ENCODE results near the gene SLC6A19. TPM values are rescaled to one million over a fixed set of nuclear protein-coding genes. Genes with fewer than 3 reads are reported as not detected.

Gene SLC6A19
- total and polyA plus RNA-seq, 4 donors, result 0.06 TPM; not detected in 3

- Histone ChIP-seq H3K27ac (ENCODE audit: low read depth in 1 of 2, low read length in 1 of 2) (no peak overlapping the region), H3K4me3 (no peak overlapping the region), H3K36me3 (ENCODE audit: control insufficient read depth in 4 of 4, insufficient read depth in 4 of 4, low read length in 4 of 4) (no peaks in the 10 kb centered on the region), H3K27me3 (ENCODE audit: control insufficient read depth in 3 of 3, insufficient read depth in 3 of 3, low read length in 2 of 3) (peaks cover 0 to 10% (median 7%) of the 10 kb centered on the region in 3 donors), H3K9ac (ENCODE audit: insufficient read depth in 1 of 2, low read length in 2 of 2) (no peak overlapping the region), H3K9me3 (ENCODE audit: control insufficient read depth in 4 of 4, insufficient read depth in 3 of 4, low read length in 3 of 4) (peaks cover 0 to 4% (median 0%) of the 10 kb centered on the region in 4 donors), H3K4me1 (ENCODE audit: control insufficient read depth in 5 of 5, insufficient read depth in 5 of 5, low read length in 5 of 5) (peaks cover 0 to 5% (median 1%) of the 10 kb centered on the region in 5 donors)
- WGBS, 2 donors, result 16 to 25% methylated on average over 6 of the region's 6 CpGs
- DNase-seq, result no peak
- TF ChIP-seq CTCF (IDR thresholded peaks at IDR 0.05; ENCODE audit: control extremely low read depth, extremely low read depth), result no peak
- no peak for ATAC-seq (ENCODE audit: insufficient read depth, low FRiP score)
Observed at GRCh38 chr5:1190837-1191239, 10.6 kb upstream of the SLC6A19 start.

GRCh38 chr5:1192971-1193590, 8.3 kb upstream of the SLC6A19 start:
- no peak overlapping the region for H3K27ac ChIP-seq (ENCODE audit: low read depth in 1 of 2, low read length in 1 of 2)
- no peaks in the 10 kb centered on the region for H3K4me1 ChIP-seq (ENCODE audit: control insufficient read depth in 5 of 5, insufficient read depth in 5 of 5, low read length in 5 of 5)
- H3K9me3 ChIP-seq (ENCODE audit: control insufficient read depth in 4 of 4, insufficient read depth in 3 of 4, low read length in 3 of 4), result peaks cover 0 to 3% (median 0%) of the 10 kb centered on the region in 4 donors
- no peak overlapping the region for H3K9ac ChIP-seq (ENCODE audit: insufficient read depth in 1 of 2, low read length in 2 of 2)
- H3K36me3 ChIP-seq (ENCODE audit: control insufficient read depth in 4 of 4, insufficient read depth in 4 of 4, low read length in 4 of 4), result no peaks in the 10 kb centered on the region
- 68 to 75% methylated on average over 18 of the region's 18 CpGs for WGBS, 2 donors
- DNase-seq, result no peak
- no peak for TF ChIP-seq CTCF (IDR thresholded peaks at IDR 0.05; ENCODE audit: control extremely low read depth, extremely low read depth)
- H3K27me3 ChIP-seq (ENCODE audit: control insufficient read depth in 3 of 3, insufficient read depth in 3 of 3, low read length in 2 of 3), result peaks cover 0 to 10% (median 9%) of the 10 kb centered on the region in 3 donors
- no peak for ATAC-seq (ENCODE audit: insufficient read depth, low FRiP score)
- H3K4me3 ChIP-seq, result no peak overlapping the region

- WGBS, 2 donors, result 82 to 84% methylated on average over 28 of the region's 28 CpGs
- no peaks in the 10 kb centered on the region for H3K4me1 ChIP-seq (ENCODE audit: control insufficient read depth in 5 of 5, insufficient read depth in 5 of 5, low read length in 5 of 5)
- ATAC-seq (ENCODE audit: insufficient read depth, low FRiP score), result no peak
- no peak overlapping the region for H3K9ac ChIP-seq (ENCODE audit: insufficient read depth in 1 of 2, low read length in 2 of 2)
- peaks cover 0 to 3% (median 0%) of the 10 kb centered on the region in 4 donors for H3K9me3 ChIP-seq (ENCODE audit: control insufficient read depth in 4 of 4, insufficient read depth in 3 of 4, low read length in 3 of 4)
- no peak for TF ChIP-seq CTCF (IDR thresholded peaks at IDR 0.05; ENCODE audit: control extremely low read depth, extremely low read depth)
- H3K4me3 ChIP-seq, result no peak overlapping the region
- H3K36me3 ChIP-seq (ENCODE audit: control insufficient read depth in 4 of 4, insufficient read depth in 4 of 4, low read length in 4 of 4), result no peaks in the 10 kb centered on the region
- no peak for DNase-seq
- H3K27me3 ChIP-seq (ENCODE audit: control insufficient read depth in 3 of 3, insufficient read depth in 3 of 3, low read length in 2 of 3), result peaks cover 0 to 14% (median 11%) of the 10 kb centered on the region in 3 donors
- H3K27ac ChIP-seq (ENCODE audit: low read depth in 1 of 2, low read length in 1 of 2), result no peak overlapping the region
Observed at GRCh38 chr5:1193591-1193985, 7.8 kb upstream of the SLC6A19 start.

GRCh38 chr5:1194378-1194777, 7.0 kb upstream of the SLC6A19 start:
- Histone ChIP-seq H3K4me1 (ENCODE audit: control insufficient read depth in 5 of 5, insufficient read depth in 5 of 5, low read length in 5 of 5) (no peaks in the 10 kb centered on the region), H3K27me3 (ENCODE audit: control insufficient read depth in 3 of 3, insufficient read depth in 3 of 3, low read length in 2 of 3) (peaks cover 0 to 20% (median 19%) of the 10 kb centered on the region in 3 donors), H3K27ac (ENCODE audit: low read depth in 1 of 2, low read length in 1 of 2) (no peak overlapping the region), H3K9ac (ENCODE audit: insufficient read depth in 1 of 2, low read length in 2 of 2) (no peak overlapping the region), H3K4me3 (no peak overlapping the region), H3K9me3 (ENCODE audit: control insufficient read depth in 4 of 4, insufficient read depth in 3 of 4, low read length in 3 of 4) (peaks cover 0 to 3% (median 0%) of the 10 kb centered on the region in 4 donors), H3K36me3 (ENCODE audit: control insufficient read depth in 4 of 4, insufficient read depth in 4 of 4, low read length in 4 of 4) (no peaks in the 10 kb centered on the region)
- no peak for TF ChIP-seq CTCF (IDR thresholded peaks at IDR 0.05; ENCODE audit: control extremely low read depth, extremely low read depth)
- WGBS, 2 donors, result 85 to 95% methylated on average over 6 of the region's 6 CpGs
- ATAC-seq (ENCODE audit: insufficient read depth, low FRiP score) (no peak), DNase-seq (no peak)

Measured in lung (tissue), 12 donors.